ENCODE results near the gene SNTG2. TPM values are rescaled to one million over a fixed set of nuclear protein-coding genes. Genes with fewer than 3 reads are reported as not detected.

SNTG2 gene
- total RNA-seq, 2 experiments from 2014 or later, result not detected

DNA sequence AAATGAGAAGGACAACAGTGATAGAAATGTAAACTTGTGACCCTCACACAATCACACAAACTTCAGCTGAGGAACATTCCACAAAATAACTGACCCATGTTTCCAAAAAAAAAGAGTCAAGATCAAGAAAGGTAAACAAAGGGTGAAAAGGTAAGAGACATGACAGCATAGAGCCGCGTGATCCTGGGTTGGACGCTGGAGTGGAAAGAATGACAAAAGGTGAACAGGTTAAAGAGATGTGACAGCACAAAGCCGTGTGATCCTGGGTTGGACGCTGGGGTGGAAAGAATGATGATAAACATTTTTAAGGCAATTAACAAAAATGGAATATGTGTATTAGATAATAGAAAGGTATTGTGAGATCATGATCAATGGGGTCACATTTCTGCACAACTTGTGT, 110.3 kb downstream of the SNTG2 start:
- H3K4me1 ChIP-seq (ENCODE audit: insufficient read depth, low read length, poor library complexity, severe bottlenecking), result no peaks in the 10 kb centered on the region
- no peak overlapping the region for H3K4me2 ChIP-seq (ENCODE audit: low read length)
- intact Hi-C loops (cut with micrococcal nuclease; ENCODE audit: unreplicated experiment), result no loop called here
- no TSS peak for BruUV-seq (replicated peaks)
- no peak overlapping the region for H3K27ac ChIP-seq (ENCODE audit: low read depth, low read length, poor library complexity, severe bottlenecking)
- H3K4me3 ChIP-seq (ENCODE audit: low read depth, low read length, poor library complexity, severe bottlenecking), result no peak overlapping the region
- DNase-seq (ENCODE audit: low spot score), result no peak
- TF ChIP-seq EZH2phosphoT487 (IDR thresholded peaks at IDR 0.05; ENCODE audit: borderline replicate concordance, low read depth, low read length), result no peak
- TF ChIP-seq, protein P1, sequence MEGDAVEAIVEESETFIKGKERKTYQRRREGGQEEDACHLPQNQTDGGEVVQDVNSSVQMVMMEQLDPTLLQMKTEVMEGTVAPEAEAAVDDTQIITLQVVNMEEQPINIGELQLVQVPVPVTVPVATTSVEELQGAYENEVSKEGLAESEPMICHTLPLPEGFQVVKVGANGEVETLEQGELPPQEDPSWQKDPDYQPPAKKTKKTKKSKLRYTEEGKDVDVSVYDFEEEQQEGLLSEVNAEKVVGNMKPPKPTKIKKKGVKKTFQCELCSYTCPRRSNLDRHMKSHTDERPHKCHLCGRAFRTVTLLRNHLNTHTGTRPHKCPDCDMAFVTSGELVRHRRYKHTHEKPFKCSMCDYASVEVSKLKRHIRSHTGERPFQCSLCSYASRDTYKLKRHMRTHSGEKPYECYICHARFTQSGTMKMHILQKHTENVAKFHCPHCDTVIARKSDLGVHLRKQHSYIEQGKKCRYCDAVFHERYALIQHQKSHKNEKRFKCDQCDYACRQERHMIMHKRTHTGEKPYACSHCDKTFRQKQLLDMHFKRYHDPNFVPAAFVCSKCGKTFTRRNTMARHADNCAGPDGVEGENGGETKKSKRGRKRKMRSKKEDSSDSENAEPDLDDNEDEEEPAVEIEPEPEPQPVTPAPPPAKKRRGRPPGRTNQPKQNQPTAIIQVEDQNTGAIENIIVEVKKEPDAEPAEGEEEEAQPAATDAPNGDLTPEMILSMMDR (conservative IDR thresholded peaks at IDR 0.05; ENCODE audit: low read length), result no peak
- H3K9me3 ChIP-seq (ENCODE audit: low read length), result no peaks in the 10 kb centered on the region
- CTCF ChIA-PET (ENCODE audit: unreplicated experiment), result no interaction called here
- no peaks in the 10 kb centered on the region for H4K20me1 ChIP-seq (ENCODE audit: insufficient read depth, low read length)
- H3K9me2 ChIP-seq (ENCODE audit: insufficient read depth, low read length), result no peaks in the 10 kb centered on the region
- H2AFZ ChIP-seq (ENCODE audit: low read length), result no peak overlapping the region
- H3K79me2 ChIP-seq (ENCODE audit: insufficient read depth, low read depth, low read length), result no peaks in the 10 kb centered on the region
- POLR2A ChIA-PET, result no interaction called here
- no peaks in the 10 kb centered on the region for H3K36me3 ChIP-seq (ENCODE audit: insufficient read depth, low read length)

DNA sequence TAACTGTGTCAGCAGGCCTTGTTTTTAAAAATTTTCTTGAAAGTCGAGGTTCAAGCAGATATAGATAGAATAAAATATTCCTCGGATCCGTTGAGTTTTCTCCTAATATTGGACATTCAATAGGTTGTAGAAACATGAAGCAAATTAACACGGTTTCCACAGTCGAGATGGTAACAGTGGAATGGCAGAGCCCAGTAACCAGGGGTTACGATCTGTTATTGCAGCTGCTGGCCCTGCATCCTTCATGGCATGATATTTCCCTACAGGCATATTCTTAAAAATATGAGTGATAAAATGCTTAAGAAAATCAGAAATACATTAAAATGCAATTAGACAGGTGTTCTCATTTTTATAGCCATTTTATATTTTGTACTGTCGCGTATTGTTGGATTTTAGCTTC, 117.6 kb downstream of the SNTG2 start:
- no TSS peak for BruUV-seq (replicated peaks)
- Histone ChIP-seq H3K9me2 (ENCODE audit: insufficient read depth, low read length) (no peaks in the 10 kb centered on the region), H3K79me2 (ENCODE audit: insufficient read depth, low read depth, low read length) (no peaks in the 10 kb centered on the region), H3K9me3 (ENCODE audit: low read length) (no peaks in the 10 kb centered on the region), H3K4me2 (ENCODE audit: low read length) (no peak overlapping the region), H3K27ac (ENCODE audit: low read depth, low read length, poor library complexity, severe bottlenecking) (no peak overlapping the region), H3K4me1 (ENCODE audit: insufficient read depth, low read length, poor library complexity, severe bottlenecking) (no peaks in the 10 kb centered on the region), H3K36me3 (ENCODE audit: insufficient read depth, low read length) (no peaks in the 10 kb centered on the region), H3K4me3 (ENCODE audit: low read depth, low read length, poor library complexity, severe bottlenecking) (no peak overlapping the region), H4K20me1 (ENCODE audit: insufficient read depth, low read length) (no peaks in the 10 kb centered on the region), H2AFZ (ENCODE audit: low read length) (no peak overlapping the region)
- ChIA-PET POLR2A (interaction anchor here (1.1 kb wide), 1 partner anchor 8 kb away, joined by 3 read pairs; no protein-coding TSS in a partner anchor), CTCF (ENCODE audit: unreplicated experiment) (no interaction called here)
- DNase-seq (ENCODE audit: low spot score), result no peak
- intact Hi-C loops (cut with micrococcal nuclease; ENCODE audit: unreplicated experiment), result no loop called here
- TF ChIP-seq, protein P1 (conservative IDR thresholded peaks at IDR 0.05; ENCODE audit: low read length), result no peak
- TF ChIP-seq EZH2phosphoT487 (IDR thresholded peaks at IDR 0.05; ENCODE audit: borderline replicate concordance, low read depth, low read length), result no peak

DNA sequence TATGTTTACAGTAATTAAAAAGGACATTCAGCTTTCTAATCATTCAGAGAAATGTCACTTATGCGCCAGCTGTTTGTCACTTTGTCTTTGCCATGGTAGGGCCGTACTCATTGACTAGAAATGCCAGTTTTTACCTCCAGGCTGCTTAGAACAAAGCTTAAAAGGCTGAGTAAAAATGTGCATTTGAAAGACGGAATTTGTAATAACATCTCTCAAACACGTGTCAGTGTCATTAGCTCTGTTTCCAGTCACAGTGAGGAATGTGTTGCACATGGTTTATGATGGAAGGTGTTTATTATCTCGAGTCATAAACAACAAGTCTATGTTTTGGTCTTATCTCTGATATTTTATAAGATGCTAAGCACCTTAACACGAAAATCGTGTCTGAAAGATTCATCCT, 118.2 kb downstream of the SNTG2 start:
- Histone ChIP-seq H3K4me1 (ENCODE audit: insufficient read depth, low read length, poor library complexity, severe bottlenecking) (no peaks in the 10 kb centered on the region), H3K4me3 (ENCODE audit: low read depth, low read length, poor library complexity, severe bottlenecking) (no peak overlapping the region), H3K36me3 (ENCODE audit: insufficient read depth, low read length) (no peaks in the 10 kb centered on the region), H4K20me1 (ENCODE audit: insufficient read depth, low read length) (no peaks in the 10 kb centered on the region), H3K9me3 (ENCODE audit: low read length) (no peaks in the 10 kb centered on the region), H2AFZ (ENCODE audit: low read length) (no peak overlapping the region), H3K79me2 (ENCODE audit: insufficient read depth, low read depth, low read length) (no peaks in the 10 kb centered on the region), H3K27ac (ENCODE audit: low read depth, low read length, poor library complexity, severe bottlenecking) (no peak overlapping the region), H3K9me2 (ENCODE audit: insufficient read depth, low read length) (no peaks in the 10 kb centered on the region), H3K4me2 (ENCODE audit: low read length) (no peak overlapping the region)
- TF ChIP-seq EZH2phosphoT487 (IDR thresholded peaks at IDR 0.05; ENCODE audit: borderline replicate concordance, low read depth, low read length), result no peak
- TF ChIP-seq, protein P1 (conservative IDR thresholded peaks at IDR 0.05; ENCODE audit: low read length), result no peak
- no TSS peak for BruUV-seq (replicated peaks)
- no peak for DNase-seq (ENCODE audit: low spot score)
- intact Hi-C loops (cut with micrococcal nuclease; ENCODE audit: unreplicated experiment), result no loop called here
- CTCF ChIA-PET (ENCODE audit: unreplicated experiment), result no interaction called here
- POLR2A ChIA-PET, result no interaction called here
